ACC112 (cell line): Measurements from ENCODE around the gene GORASP2.

ENCODE experiments used
- H2AFZ ChIP-seq: fragments of 200-600 bp; sonication (generic); one replicate; pipeline ENCODE4 v1.6.0; 2017; ENCODE audit warnings: antibody characterized with exemption, low read length; ENCODE audit not compliant: unreplicated experiment
- H3K27ac ChIP-seq: fragments of 200-600 bp; sonication (generic); 2 replicates; pipeline ENCODE4 v1.5.1; 2014; ENCODE audit warnings: low read depth, mild to moderate bottlenecking, antibody characterized with exemption, low read length, moderate library complexity
- H3K27me3 ChIP-seq: fragments of 200-600 bp; sonication (generic); 2 replicates; pipeline ENCODE4 v1.6.1; 2014; ENCODE audit warnings: mild to moderate bottlenecking, antibody characterized with exemption, low read length, moderate library complexity, mixed read lengths; ENCODE audit not compliant: insufficient read depth
- H3K36me3 ChIP-seq: fragments of 200-600 bp; sonication (generic); 2 replicates; pipeline ENCODE4 v1.6.1; 2016; ENCODE audit warnings: mild to moderate bottlenecking, antibody characterized with exemption, low read length, moderate library complexity, mixed read lengths; ENCODE audit not compliant: insufficient read depth
- H3K4me1 ChIP-seq: fragments of 200-600 bp; sonication (generic); one replicate; pipeline ENCODE4 v1.6.1; 2016; ENCODE audit warnings: low read length, mixed read lengths; ENCODE audit not compliant: insufficient read depth, unreplicated experiment, control insufficient read depth
- H3K4me3 ChIP-seq: fragments of 200-600 bp; sonication (generic); 2 replicates; pipeline ENCODE4 v1.5.1; 2014; ENCODE audit warnings: mild to moderate bottlenecking, low read depth, low read length
- H3K79me2 ChIP-seq: fragments of 200-600 bp; sonication (generic); one replicate; pipeline ENCODE4 v1.6.0; 2016; ENCODE audit warnings: low read length; ENCODE audit not compliant: control insufficient read depth, unreplicated experiment, insufficient read depth

Gene GORASP2

DNA sequence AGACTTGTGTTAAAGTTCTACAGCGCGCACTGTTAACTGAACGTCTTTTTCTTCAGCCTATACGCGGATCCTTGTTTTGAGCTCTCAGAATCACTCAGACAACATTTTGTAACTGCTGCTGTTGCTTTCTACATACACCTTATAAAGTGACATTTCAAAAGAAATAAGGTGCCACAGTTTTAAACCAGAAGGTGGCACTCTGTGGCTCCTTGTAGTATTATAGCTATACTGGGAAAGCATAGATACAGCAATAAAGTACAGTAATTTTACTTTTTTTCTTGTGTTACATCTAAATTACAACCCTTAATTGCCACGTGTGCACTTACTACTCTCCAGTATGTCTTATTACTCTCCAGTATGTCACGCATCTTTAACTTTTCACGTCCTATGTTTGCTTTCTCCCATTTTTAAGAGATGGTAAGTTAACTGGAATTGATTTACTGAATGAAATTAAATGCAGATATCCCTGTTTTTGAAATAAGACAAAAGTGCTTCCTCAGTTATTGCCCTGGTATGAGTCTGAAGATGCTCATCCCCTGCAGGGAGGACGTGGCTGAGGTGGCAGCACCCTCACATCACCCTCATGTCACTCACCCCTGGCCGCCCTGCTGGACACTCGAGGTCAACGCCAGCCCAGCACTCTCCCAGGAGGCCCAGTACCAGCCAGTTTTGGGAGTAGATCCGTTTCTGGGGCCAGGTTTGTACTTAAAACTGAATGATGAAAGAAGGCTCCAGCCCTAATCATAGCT is 37.8 kb downstream of the GORASP2 start:
- Histone ChIP-seq H2AFZ (no peak overlapping the region), H3K36me3 (peaks cover 20% of the 10 kb centered on the region), H3K27ac (no peak overlapping the region), H3K4me3 (no peak overlapping the region), H3K79me2 (no peaks in the 10 kb centered on the region), H3K4me1 (no peaks in the 10 kb centered on the region), H3K27me3 (no peaks in the 10 kb centered on the region)

DNA sequence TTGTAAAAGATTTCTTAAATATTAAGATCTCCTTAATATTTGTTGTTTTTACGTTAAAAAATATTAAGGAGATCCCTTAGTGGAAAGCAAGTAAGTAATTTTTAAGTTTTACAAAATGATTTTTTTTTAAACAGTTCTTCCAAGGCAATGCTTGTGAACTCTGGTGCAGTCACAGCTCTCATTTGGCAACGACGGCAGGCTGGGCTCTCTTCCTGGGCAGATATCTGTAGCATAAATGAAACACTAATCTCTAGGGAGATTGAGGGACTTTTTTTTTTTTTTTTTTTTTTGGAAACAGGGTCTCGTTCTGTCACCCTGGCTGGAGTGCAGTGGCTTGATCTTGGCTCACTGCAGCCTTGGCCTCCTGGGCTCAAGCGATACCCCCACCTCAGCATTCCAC is 38.5 kb downstream of the GORASP2 start:
- peaks cover 16% of the 10 kb centered on the region for H3K36me3 ChIP-seq

DNA sequence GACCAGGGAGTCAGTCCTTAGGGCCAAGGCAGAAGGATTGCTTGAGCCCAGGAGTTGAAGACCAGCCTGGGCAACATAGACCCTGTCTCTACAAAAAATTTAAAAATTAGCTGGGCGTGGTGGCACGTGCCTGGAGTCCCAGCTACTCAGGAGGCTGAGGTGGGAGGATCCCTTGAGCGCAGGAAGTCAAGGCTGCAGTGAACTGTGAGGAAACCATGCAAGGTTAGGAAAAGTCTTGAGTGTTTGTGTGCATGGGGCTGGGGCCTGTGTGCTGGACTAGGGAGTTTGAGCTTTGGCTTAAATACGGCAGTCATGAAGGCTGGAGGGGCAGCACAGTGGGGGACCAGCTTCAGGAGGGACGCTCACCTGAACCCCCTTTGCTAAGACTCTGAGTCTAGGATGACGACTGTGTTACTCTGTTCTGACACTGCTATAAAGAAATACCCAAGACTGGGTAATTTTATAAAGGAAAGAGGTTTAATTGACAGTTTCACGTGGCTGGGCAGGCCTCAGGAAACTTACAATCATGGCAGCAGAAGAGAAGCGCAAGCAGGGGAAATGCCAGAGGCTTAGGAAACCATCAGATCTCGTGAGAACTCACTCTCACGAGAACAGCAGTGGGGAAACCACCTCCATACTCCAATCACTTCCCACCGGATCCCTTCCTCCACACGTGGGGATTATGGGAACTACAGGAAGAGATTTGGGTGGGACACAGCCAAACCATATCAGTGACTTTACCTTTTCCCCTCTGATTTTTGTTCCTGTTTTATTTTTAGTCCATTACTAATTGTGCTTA is 39.4 kb downstream of the GORASP2 start:
- no peaks in the 10 kb centered on the region for H3K79me2 ChIP-seq
- H2AFZ ChIP-seq: no peak overlapping the region
- peaks cover 16% of the 10 kb centered on the region for H3K36me3 ChIP-seq
- H3K4me1 ChIP-seq: no peaks in the 10 kb centered on the region
- no peak overlapping the region for H3K4me3 ChIP-seq
- no peak overlapping the region for H3K27ac ChIP-seq
- H3K27me3 ChIP-seq: no peaks in the 10 kb centered on the region

More for the DNA sequence above, 38.5 kb downstream of the GORASP2 start:
- Histone ChIP-seq H3K4me3 (no peak overlapping the region), H3K27ac (no peak overlapping the region), H2AFZ (no peak overlapping the region), H3K4me1 (no peaks in the 10 kb centered on the region), H3K79me2 (no peaks in the 10 kb centered on the region), H3K27me3 (no peaks in the 10 kb centered on the region)

DNA sequence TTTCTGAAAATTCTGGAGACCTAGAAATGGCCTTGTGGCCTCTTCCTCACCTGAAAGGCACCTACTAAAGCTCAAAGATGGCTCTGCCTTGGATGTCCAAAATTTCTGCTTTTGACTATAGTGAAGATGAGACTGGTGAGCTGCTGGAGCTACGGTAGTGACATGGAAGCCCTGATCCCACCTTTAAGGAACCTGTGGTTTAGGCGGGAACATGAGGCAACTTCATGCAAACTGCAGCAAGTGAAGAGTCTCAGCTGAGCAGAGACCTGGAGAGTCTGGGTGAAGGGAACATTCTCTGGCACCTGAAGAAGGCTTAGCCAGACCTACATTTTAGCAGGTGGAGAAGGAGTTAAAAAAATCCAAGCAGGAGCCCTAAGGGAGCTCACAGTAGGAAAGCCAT is 40.0 kb downstream of the GORASP2 start:
- Histone ChIP-seq H2AFZ (no peak overlapping the region), H3K79me2 (no peaks in the 10 kb centered on the region), H3K4me3 (no peak overlapping the region), H3K27ac (no peak overlapping the region), H3K36me3 (peaks cover 14% of the 10 kb centered on the region), H3K4me1 (no peaks in the 10 kb centered on the region), H3K27me3 (no peaks in the 10 kb centered on the region)

DNA sequence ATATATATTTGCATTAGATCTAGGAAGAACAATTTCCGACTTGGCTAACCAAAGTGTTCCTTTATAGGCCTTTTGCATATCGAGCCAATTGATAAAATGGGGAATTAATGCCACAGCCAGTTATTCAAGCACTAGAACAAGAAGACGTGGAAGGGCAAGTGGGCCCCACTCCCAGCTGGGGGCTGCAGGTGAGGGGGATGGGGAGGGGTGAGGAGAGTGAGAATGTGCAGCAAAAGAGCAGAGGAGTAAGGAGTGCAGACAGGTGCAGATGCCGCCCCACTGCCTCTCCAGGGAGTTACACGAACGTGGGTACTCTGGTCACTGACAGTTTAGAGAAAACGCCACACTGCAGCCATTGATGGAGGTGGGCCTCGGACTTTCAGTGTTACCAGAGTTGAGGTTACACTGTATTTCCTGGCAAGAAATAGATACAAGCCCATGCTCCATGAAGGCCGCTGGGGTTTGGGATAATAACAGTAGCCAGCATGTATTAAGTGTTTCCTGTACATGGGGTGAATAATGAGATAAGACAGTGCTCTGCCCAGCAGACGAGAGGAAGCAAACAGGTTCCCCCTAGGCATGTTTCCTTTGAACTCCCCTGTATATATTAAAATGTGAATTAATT is 40.9 kb downstream of the GORASP2 start:
- Histone ChIP-seq H3K4me3 (no peak overlapping the region), H3K27me3 (no peaks in the 10 kb centered on the region), H3K36me3 (peaks cover 11% of the 10 kb centered on the region), H3K79me2 (no peaks in the 10 kb centered on the region), H3K27ac (no peak overlapping the region), H2AFZ (no peak overlapping the region), H3K4me1 (no peaks in the 10 kb centered on the region)

DNA sequence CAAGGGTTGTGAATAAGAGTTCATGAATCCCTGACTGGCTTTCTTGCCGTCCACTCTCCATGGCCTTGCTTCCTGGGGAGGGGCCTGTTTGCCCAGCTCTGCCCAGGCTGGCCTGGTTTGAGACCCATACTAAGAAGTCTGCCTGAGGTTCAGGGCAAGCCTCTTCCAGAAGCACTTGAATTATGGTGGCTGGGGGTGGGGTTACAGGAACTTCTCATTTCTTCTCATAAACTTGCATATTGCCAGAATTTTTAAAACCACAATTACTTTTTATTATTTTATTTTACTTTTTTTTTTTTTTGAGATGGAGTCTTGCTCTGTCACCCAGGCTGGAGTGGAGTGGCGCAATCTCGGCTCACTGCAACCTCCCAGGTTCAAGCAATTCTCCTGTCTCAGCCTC is 42.0 kb downstream of the GORASP2 start:
- H3K4me3 ChIP-seq: no peak overlapping the region
- H3K36me3 ChIP-seq: peaks cover 11% of the 10 kb centered on the region
- H2AFZ ChIP-seq: no peak overlapping the region
- H3K4me1 ChIP-seq: no peaks in the 10 kb centered on the region
- no peaks in the 10 kb centered on the region for H3K27me3 ChIP-seq
- no peaks in the 10 kb centered on the region for H3K79me2 ChIP-seq
- H3K27ac ChIP-seq: no peak overlapping the region

DNA sequence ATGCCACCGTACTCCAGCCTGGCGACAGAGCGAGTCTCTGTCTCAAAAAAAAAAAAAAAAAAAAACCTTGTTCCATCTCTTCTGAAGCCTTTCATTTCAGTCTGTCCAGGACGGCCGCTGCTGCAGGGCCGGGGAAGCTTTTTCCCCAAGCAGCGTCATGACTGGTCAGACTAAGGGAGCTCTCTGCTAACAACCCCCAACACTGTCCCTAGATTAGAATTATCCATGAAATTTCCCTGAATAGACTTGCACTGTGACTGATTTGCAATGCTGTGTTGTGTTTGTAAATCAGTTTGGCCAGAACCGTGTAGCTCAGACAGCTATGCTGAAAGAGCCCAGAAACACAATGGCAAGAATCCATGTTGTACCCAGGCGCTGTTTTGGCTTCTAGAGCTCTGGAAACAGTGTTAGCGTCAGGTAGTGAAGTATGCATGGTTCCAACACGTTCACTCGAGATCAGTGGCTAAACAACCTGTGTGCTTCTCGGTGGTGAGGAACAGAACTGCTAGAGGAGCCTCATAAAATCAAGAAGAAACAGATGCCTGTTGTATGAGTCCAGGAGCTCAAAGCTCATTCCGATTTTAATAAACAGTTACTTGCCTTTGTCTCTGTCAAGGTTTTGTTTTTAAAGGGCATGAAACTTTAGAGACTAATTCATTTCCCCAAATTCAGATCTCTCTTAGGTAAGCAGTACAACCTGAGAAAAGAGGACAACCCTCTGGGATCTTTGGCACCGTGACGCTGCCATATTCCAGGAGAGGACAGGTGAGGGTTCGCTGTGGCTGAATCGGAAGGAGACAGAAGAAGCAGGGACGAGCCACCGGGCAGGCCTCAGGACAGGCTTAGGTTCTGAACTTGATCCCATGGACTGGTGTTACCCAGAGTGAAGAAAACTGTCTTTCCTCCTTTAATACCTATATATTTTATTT is 43.5 kb downstream of the GORASP2 start:
- H3K27me3 ChIP-seq: no peaks in the 10 kb centered on the region
- no peak overlapping the region for H3K27ac ChIP-seq
- no peak overlapping the region for H2AFZ ChIP-seq
- H3K4me3 ChIP-seq: 0 out of 2 replicates have a peak overlapping the region, but pooled peaks have one; percentile 95
- H3K4me1 ChIP-seq: no peaks in the 10 kb centered on the region
- no peaks in the 10 kb centered on the region for H3K79me2 ChIP-seq
- H3K36me3 ChIP-seq: peaks cover 4% of the 10 kb centered on the region; the same call in 1 of the 2 replicates

DNA sequence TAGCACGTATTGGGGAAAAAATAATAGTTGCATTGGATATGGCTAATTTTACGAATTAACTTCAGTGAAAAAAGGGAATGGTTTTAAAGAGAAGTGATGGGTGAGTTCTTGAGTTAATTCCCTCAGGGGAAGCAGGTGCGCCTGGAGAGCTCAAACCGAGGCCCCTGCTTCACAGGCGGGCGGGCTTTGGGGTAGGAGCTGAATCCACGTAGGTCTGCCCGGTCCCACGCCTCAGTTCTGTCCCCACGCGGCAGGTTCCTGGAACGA is 44.1 kb downstream of the GORASP2 start:
- Histone ChIP-seq H3K36me3 (no peaks in the 10 kb centered on the region), H3K79me2 (no peaks in the 10 kb centered on the region)

DNA sequence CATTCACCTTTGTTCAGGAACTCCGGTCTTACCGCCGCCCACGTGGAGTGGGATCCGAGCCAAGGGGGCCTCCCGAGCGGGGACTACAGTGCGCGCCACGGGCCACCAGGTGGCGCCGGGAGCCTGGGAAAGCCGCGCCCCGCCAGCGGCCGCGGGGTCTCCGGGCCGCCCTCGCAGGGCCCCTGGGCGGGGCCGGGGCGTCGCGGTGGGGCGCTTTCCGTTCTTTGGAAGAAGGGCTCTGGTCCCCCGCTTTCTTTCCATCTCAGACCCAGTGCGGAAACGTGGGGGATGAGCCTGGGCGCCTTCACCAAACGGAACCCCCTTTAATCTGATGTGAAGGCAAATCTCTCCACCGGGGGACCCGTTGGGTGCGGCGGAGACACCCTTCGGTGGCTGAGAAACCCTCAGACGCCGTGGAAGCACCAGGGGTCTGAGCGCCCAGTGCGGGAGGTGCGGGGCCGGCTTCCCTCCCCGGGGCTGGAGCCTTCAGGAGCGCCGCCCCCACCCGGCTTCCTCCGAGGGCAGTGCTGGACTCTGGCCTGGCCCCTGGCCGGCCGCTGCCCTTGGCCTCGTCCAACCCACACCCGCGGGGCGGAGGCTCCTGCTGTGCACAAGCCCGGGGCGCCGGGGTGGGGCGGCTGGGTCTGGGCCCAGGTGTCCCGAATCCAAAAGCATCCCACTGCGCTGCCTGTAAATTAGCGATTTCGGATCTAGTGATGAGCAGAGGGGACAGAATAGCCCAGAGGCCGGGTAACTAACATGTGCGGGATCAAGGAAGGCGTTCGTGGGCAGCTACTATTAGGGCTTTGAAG is 44.6 kb downstream of the GORASP2 start:
- Histone ChIP-seq H3K27ac (peak overlapping the region; percentile 57), H3K27me3 (no peaks in the 10 kb centered on the region), H3K79me2 (no peaks in the 10 kb centered on the region)

More for the DNA sequence above, 44.1 kb downstream of the GORASP2 start:
- Histone ChIP-seq H2AFZ (no peak overlapping the region), H3K27me3 (no peaks in the 10 kb centered on the region), H3K4me1 (no peaks in the 10 kb centered on the region), H3K4me3 (peak overlapping the region; percentile 95), H3K27ac (no peak overlapping the region)

More for the DNA sequence above, 44.6 kb downstream of the GORASP2 start:
- H3K4me1 ChIP-seq: no peaks in the 10 kb centered on the region
- no peaks in the 10 kb centered on the region for H3K36me3 ChIP-seq
- H3K4me3 ChIP-seq: peak overlapping the region; percentile 95
- peak overlapping the region; percentile 98 for H2AFZ ChIP-seq
